Activated B cell treated with CpG ODN at 0.5 μM for 24 hours (primary cell): ENCODE measurements around the gene RBM7. TPM values are rescaled to one million over a fixed set of nuclear protein-coding genes. Genes with fewer than 3 reads are reported as not detected.

ENCODE experiments used
- ATAC-seq: fragments of 200-7000 bp; cut with Tn5 transposase; one replicate; pipeline ENCODE4 v1.10.0; 2021; ENCODE audit warnings: low read depth, mild to moderate bottlenecking, moderate library complexity
- CTCF ChIA-PET: fragments of 350-600 bp; sonication (Branson Sonifier 250); formaldehyde crosslinking; loops from one replicate; lab custom pipeline; 2021; ENCODE audit warnings: antibody characterized with exemption; lab: Charles Lee
- POLR2A ChIA-PET: fragments of 350-600 bp; sonication (Branson Sonifier 250); formaldehyde crosslinking; loops from one replicate; lab custom pipeline; 2021; ENCODE audit warnings: antibody characterized with exemption; lab: Charles Lee
- DNase-seq: peaks from one replicate; pipeline ENCODE4 v3.0.0; 2022
- H3K27ac Mint-ChIP-seq: one replicate; pipeline ENCODE4 v1.8.0; 2020; ENCODE audit warnings: mixed read lengths
- H3K27me3 Mint-ChIP-seq: one replicate; pipeline ENCODE4 v1.8.0; 2021; ENCODE audit warnings: mixed read lengths
- H3K36me3 Mint-ChIP-seq: one replicate; pipeline ENCODE4 v1.8.0; 2021; ENCODE audit warnings: low read depth, mixed read lengths
- H3K4me1 Mint-ChIP-seq: one replicate; pipeline ENCODE4 v1.8.0; 2021; ENCODE audit warnings: mixed read lengths
- H3K4me3 Mint-ChIP-seq: one replicate; pipeline ENCODE4 v1.8.0; 2020; ENCODE audit warnings: mild to moderate bottlenecking, mixed read lengths
- H3K9me3 Mint-ChIP-seq: one replicate; pipeline ENCODE4 v1.8.0; 2020; ENCODE audit warnings: mixed read lengths
- CTCF ChIP-seq: fragments of 200-600 bp; IDR thresholded peaks from one replicate; pipeline ENCODE4 v1.8.0; 2022; ENCODE audit warnings: antibody characterized with exemption, mild to moderate bottlenecking
- intact Hi-C: fragments of 100-400 bp; cut with micrococcal nuclease; formaldehyde crosslinking; loops from one replicate; pipeline ENCODE4 v1.15.1; 2024
- total RNA-seq: library from RNA; stranded (reverse); gene quantifications from 2 replicates; pipeline ENCODE4 v1.2.3, GENCODE V29; 2022

Gene RBM7
- total RNA-seq, 1 donor from 2014 or later = 34.1 TPM

DNA sequence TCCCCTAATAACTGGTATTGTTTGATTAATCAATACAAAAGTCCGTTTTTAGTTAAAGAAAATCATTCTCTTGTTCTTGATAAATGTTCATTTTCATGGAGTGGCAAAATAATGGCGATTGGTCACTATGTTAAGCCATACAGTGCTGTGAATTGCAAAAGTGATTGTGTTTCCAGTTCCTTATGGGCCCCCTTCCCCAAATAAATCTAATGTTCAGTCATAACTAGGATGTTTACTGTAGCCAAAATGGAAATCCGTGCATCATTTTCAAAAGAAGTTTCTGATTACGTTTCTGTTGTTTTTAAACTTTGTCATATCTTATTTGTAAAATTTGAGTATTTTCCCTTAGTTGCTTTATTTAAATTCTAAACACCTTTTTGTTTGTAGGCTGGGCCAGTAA is 845 bp downstream of the RBM7 start:
- intact Hi-C loops = loop anchor here (10.0 kb wide), 1 partner anchor 237 kb away; no protein-coding TSS in a partner anchor
- Mint-ChIP-seq H3K36me3 (peaks cover 41% of the 10 kb centered on the region), H3K4me3 (peak overlapping the region; percentile 96), H3K4me1 (peaks cover 55% of the 10 kb centered on the region), H3K27me3 (no peaks in the 10 kb centered on the region), H3K27ac (peak overlapping the region; percentile 98), H3K9me3 (no peaks in the 10 kb centered on the region)
- ChIA-PET CTCF (no interaction called here), POLR2A (no interaction called here)
- ATAC-seq (no peak), DNase-seq (no peak)
- TF ChIP-seq CTCF = no peak

GRCh38 chr11:114412946-114413345 is 12.5 kb downstream of the RBM7 start:
- ChIA-PET POLR2A (no interaction called here), CTCF (no interaction called here)
- Mint-ChIP-seq H3K4me3 (no peak overlapping the region), H3K9me3 (no peaks in the 10 kb centered on the region), H3K4me1 (peaks cover 3% of the 10 kb centered on the region), H3K27me3 (no peaks in the 10 kb centered on the region), H3K36me3 (peaks cover 28% of the 10 kb centered on the region), H3K27ac (no peak overlapping the region)
- DNase-seq = no peak
- TF ChIP-seq CTCF = no peak
- intact Hi-C loops = no loop called here
- no peak for ATAC-seq

- DNase-seq = no peak
- ATAC-seq = no peak
- no peaks in the 10 kb centered on the region for H3K27me3 Mint-ChIP-seq
- H3K9me3 Mint-ChIP-seq = no peaks in the 10 kb centered on the region
- H3K36me3 Mint-ChIP-seq = peaks cover 22% of the 10 kb centered on the region
- CTCF ChIA-PET = no interaction called here
- no peak for TF ChIP-seq CTCF
- intact Hi-C loops = no loop called here
- H3K4me3 Mint-ChIP-seq = no peak overlapping the region
- H3K4me1 Mint-ChIP-seq = peaks cover 3% of the 10 kb centered on the region
- POLR2A ChIA-PET = no interaction called here
- H3K27ac Mint-ChIP-seq = no peak overlapping the region
These were observed 13.5 kb downstream of the RBM7 start for GRCh38 chr11:114413958-114414357.

DNA sequence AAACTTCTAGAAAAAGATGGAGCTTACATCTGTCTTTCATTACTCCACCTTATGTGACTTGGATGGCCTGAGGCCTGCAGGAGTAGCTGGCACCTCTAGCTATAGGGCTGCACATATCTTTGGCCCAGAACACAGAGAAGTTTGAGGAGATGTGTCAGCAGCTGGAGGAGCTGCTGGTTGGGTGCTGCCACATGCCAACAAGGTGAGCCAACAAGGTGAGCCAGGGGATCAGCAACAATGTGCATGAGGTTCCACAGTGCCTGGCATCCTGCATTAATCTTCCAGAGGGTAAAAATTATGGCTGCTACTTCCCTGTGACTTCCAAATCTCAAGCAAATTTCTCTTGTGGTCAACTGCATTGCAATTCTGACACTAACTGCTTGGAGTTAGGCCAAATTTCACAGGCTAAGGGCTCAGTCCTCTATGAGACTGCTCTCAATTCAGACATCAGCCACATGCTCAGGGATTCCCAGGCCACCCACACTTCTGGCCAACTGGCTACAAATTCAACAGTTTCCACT is 16.0 kb downstream of the RBM7 start:
- H3K9me3 Mint-ChIP-seq = no peaks in the 10 kb centered on the region
- TF ChIP-seq CTCF = no peak
- DNase-seq (no peak), ATAC-seq (no peak)
- intact Hi-C loops = no loop called here
- CTCF ChIA-PET = no interaction called here
- no peaks in the 10 kb centered on the region for H3K27me3 Mint-ChIP-seq
- H3K4me1 Mint-ChIP-seq = peaks cover 3% of the 10 kb centered on the region
- H3K27ac Mint-ChIP-seq = no peak overlapping the region
- H3K4me3 Mint-ChIP-seq = no peak overlapping the region
- POLR2A ChIA-PET = no interaction called here
- H3K36me3 Mint-ChIP-seq = peaks cover 5% of the 10 kb centered on the region

DNA sequence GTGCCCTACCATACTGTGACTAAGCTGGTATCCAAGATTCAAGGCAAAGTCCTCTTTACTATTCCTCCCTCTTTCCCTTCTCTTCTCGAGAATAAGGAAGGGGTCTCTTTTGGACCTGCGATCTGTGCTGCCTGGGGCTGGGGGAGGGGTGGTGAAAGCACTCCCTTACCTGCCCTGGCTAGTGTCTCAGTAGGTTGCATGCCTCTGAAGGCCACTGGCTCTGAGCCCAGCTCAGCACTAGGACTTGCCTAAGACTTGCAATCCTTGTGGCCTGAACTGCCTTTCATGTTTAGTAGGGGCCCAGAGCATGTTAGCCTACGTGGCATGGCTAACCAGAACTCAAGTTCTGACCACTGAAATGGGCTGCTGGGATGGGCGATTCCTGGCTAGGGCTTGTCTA is 25.8 kb downstream of the RBM7 start:
- H3K27ac Mint-ChIP-seq = no peak overlapping the region
- intact Hi-C loops = no loop called here
- no peak overlapping the region for H3K4me3 Mint-ChIP-seq
- H3K4me1 Mint-ChIP-seq = no peaks in the 10 kb centered on the region
- ChIA-PET POLR2A (no interaction called here), CTCF (no interaction called here)
- ATAC-seq = no peak
- peaks cover 5% of the 10 kb centered on the region for H3K9me3 Mint-ChIP-seq
- H3K36me3 Mint-ChIP-seq = peaks cover 6% of the 10 kb centered on the region
- no peaks in the 10 kb centered on the region for H3K27me3 Mint-ChIP-seq
- TF ChIP-seq CTCF = no peak
- no peak for DNase-seq
